Rectal smooth muscle tissue (tissue), 1 donor: ENCODE measurements around the gene PPP2R2B.

Experiments used
- H3K27ac ChIP-seq: one replicate; pipeline ENCODE4 v1.7.0; 2013; ENCODE audit warnings: low read depth, low read length, inconsistent platforms
- H3K27me3 ChIP-seq: one replicate; pipeline ENCODE4 v1.7.0; 2013; ENCODE audit warnings: low read length; ENCODE audit not compliant: control insufficient read depth, insufficient read depth
- H3K36me3 ChIP-seq: one replicate; pipeline ENCODE4 v1.7.0; 2013; ENCODE audit warnings: low read length; ENCODE audit not compliant: control insufficient read depth, insufficient read depth
- H3K4me1 ChIP-seq: one replicate; pipeline ENCODE4 v1.7.0; 2013; ENCODE audit warnings: low read length; ENCODE audit not compliant: control insufficient read depth, insufficient read depth
- H3K4me3 ChIP-seq: one replicate; pipeline ENCODE4 v1.7.0; 2013; ENCODE audit warnings: low read length
- H3K9ac ChIP-seq: one replicate; pipeline ENCODE4 v1.7.0; 2013; ENCODE audit warnings: low read length

Gene PPP2R2B

DNA sequence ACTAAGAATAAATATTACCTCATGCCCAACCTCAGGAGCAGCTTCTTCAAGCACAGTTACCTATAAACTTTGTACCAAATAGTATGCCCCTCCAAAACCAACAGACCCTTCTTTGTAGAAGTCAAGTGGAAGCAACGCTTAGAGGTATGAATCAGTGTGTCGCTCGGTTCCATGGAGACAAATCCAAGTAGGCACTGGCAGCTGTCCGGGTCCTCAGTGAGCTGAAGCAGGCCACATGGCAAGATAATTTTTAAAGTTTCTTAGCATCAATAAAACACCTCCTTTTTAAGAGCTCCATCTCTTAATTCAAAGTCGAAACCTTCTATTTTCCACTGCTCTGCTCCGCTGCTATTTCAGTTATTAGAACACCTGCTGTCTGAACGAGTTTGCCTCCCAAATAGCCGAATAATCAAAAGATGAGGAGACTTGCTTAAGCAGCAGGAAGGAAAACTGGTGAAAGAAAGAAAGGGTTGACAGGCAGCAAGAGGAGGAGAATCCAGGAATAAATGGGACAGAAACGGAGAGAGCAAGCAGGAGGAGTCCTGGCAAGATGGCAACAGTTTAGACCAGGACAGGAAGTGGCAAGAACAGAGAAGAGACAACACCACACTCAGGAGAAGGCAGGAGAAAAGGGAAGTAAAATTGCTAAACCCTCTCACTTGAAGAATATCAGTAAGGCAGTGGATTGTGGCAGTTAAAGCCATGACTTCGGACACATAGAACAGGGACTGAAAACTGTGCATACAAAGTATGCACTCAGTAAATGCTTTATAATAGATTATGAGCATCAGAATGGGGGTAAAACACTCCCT, 65.0 kb downstream of the PPP2R2B start:
- Histone ChIP-seq H3K4me3 (no peak overlapping the region), H3K27ac (no peak overlapping the region), H3K4me1 (no peaks in the 10 kb centered on the region), H3K36me3 (no peaks in the 10 kb centered on the region), H3K9ac (no peak overlapping the region), H3K27me3 (no peaks in the 10 kb centered on the region)

DNA sequence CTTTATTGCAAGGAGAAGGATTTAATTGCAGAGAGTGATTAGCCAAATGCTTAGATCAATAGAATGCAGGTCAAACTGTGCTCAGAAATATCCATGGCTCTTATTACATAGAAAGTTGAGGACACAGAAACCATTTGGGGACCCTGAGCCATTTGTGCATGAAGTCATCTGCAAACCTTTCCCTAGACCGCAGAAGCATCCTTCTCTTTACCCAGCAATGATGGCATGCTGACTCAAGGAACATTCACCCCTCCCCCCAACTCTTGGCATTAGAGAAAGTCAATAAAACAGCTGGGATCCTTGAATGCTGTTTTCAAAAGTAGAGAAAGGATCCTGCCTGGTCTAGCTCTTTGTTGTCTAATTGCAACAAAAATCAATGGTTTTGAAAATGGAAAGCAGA, 73.5 kb downstream of the PPP2R2B start:
- Histone ChIP-seq H3K9ac (no peak overlapping the region), H3K4me3 (no peak overlapping the region), H3K4me1 (no peaks in the 10 kb centered on the region), H3K36me3 (no peaks in the 10 kb centered on the region), H3K27ac (no peak overlapping the region), H3K27me3 (no peaks in the 10 kb centered on the region)

DNA sequence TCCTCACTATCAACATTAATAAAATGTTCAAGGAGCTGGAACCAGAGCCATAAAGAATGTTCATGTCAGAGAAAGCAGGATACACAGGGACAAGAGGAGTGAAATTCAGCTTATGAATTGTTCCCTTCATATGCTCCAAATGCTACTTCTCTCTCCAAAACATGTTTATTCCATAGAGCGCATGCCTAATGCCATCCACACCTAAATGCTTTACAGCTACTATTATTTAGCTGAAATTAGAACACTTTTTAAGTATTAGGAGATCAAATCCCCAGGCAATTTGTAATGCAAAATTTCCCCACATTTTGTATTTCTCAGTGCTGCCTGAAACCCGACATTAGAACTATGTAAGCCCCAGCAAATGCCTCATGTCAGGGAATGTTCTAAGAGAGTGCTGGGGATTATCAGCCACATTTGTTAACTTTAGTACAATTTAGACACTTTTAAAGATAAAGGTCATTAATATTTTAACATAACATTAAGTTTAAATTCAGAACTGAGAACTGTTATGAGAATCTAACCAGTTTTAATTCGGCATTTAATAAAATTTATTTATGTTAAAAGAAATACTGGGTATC, 75.5 kb downstream of the PPP2R2B start:
- H3K27ac ChIP-seq = no peak overlapping the region
- H3K9ac ChIP-seq = no peak overlapping the region
- no peak overlapping the region for H3K4me3 ChIP-seq
- H3K27me3 ChIP-seq = no peaks in the 10 kb centered on the region
- no peaks in the 10 kb centered on the region for H3K4me1 ChIP-seq
- H3K36me3 ChIP-seq = no peaks in the 10 kb centered on the region

DNA sequence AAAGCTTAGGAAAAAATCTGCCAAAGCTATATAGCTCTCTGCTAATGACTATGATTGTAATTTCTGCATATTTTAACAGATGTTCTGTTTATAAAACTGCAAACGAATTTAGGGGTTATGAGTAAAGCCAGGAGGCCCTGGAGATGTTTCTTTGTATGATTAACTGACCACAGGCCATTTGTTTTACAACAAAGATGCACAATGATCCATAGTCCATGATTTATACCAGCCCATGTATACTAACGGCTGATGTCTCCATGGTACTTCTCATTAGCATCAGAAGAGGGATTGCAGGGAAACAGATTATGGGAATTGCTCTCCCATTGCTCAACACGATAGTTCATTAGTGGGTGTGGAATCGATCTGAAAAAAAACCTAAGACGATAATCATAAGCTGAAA, 78.9 kb downstream of the PPP2R2B start:
- no peaks in the 10 kb centered on the region for H3K36me3 ChIP-seq
- H3K4me3 ChIP-seq = no peak overlapping the region
- no peaks in the 10 kb centered on the region for H3K4me1 ChIP-seq
- H3K9ac ChIP-seq = no peak overlapping the region
- H3K27me3 ChIP-seq = no peaks in the 10 kb centered on the region
- no peak overlapping the region for H3K27ac ChIP-seq

DNA sequence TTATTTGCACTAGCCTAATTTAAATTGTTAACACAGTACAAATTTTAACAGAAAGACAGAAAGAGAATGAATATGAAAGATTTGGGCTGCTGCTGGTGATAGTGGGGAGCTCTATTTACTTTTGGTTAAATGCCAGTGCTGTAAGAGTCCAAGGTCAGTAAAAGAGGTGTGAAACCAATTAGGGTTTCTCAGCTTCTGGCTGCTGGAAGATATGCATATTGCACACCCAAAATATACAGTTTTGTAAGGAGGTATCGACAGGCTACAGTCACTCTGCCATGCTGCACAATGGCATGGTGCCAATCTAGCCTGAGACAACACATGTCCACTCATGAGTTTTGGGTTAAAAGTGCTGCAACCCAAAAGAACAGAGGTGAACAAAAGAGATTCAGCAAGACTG, 79.3 kb downstream of the PPP2R2B start:
- Histone ChIP-seq H3K27me3 (no peaks in the 10 kb centered on the region), H3K36me3 (no peaks in the 10 kb centered on the region), H3K4me3 (no peak overlapping the region), H3K27ac (no peak overlapping the region), H3K4me1 (no peaks in the 10 kb centered on the region), H3K9ac (no peak overlapping the region)

DNA sequence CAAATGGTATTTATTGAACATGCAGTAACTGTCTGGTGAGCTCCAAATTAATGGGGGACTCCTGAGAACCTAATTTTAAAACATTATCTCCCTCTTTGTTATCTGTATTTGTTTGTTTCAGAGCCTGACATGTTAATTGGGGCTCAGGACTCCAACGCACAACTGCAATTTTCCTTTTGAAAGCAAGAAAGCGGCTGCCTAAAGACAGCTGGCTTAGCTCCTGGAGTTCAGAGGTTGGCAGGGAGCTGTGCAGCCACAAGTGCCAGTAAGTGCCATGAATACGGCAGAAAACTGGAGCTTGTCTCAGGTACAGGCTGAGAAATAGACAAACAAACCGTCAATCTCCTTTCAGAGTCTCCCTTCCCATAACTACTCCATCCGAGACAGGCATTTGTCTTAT, 80.9 kb downstream of the PPP2R2B start:
- no peaks in the 10 kb centered on the region for H3K27me3 ChIP-seq
- no peaks in the 10 kb centered on the region for H3K36me3 ChIP-seq
- no peak overlapping the region for H3K27ac ChIP-seq
- no peak overlapping the region for H3K9ac ChIP-seq
- H3K4me3 ChIP-seq = no peak overlapping the region
- H3K4me1 ChIP-seq = no peaks in the 10 kb centered on the region

DNA sequence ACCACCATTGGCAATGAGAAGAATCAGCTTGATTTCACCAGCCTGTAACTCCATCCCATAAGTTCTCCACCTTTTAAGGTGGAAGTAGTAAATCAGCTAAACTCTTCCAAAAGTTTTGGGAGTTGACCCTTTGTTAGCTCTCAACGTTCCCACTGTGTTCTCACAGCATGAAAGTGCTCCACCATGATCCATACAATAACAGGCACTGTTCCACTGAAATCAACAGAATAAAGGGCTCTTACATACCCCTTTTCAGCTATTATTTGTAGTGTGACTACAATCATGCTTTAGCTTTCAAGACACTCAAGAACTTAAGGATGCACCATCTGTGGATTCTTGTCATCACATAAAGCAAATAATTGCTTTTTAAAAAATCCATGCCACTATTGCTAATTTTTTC, 81.6 kb downstream of the PPP2R2B start:
- Histone ChIP-seq H3K4me1 (no peaks in the 10 kb centered on the region), H3K36me3 (no peaks in the 10 kb centered on the region), H3K27me3 (no peaks in the 10 kb centered on the region), H3K4me3 (no peak overlapping the region), H3K9ac (no peak overlapping the region), H3K27ac (no peak overlapping the region)

DNA sequence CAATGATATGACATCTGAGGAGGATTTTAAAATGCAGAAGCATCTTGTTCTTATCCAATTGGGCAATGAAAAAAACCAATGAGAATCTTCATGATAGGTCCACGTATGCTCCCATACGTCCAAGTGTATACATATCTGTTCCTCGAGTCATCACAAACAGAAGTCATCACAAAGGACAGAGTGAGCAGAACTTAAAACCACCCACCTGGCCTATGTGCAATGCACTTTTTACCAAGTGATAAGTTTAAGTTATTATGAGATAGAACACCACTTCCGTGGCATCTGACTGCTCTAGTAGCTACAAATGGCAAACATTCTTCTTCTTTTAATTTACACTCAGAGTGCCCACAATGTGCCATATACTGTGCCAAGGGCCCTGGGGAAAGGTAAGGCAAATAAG, 82.4 kb downstream of the PPP2R2B start:
- H3K4me1 ChIP-seq = no peaks in the 10 kb centered on the region
- H3K9ac ChIP-seq = no peak overlapping the region
- no peak overlapping the region for H3K27ac ChIP-seq
- H3K27me3 ChIP-seq = no peaks in the 10 kb centered on the region
- no peaks in the 10 kb centered on the region for H3K36me3 ChIP-seq
- no peak overlapping the region for H3K4me3 ChIP-seq

DNA sequence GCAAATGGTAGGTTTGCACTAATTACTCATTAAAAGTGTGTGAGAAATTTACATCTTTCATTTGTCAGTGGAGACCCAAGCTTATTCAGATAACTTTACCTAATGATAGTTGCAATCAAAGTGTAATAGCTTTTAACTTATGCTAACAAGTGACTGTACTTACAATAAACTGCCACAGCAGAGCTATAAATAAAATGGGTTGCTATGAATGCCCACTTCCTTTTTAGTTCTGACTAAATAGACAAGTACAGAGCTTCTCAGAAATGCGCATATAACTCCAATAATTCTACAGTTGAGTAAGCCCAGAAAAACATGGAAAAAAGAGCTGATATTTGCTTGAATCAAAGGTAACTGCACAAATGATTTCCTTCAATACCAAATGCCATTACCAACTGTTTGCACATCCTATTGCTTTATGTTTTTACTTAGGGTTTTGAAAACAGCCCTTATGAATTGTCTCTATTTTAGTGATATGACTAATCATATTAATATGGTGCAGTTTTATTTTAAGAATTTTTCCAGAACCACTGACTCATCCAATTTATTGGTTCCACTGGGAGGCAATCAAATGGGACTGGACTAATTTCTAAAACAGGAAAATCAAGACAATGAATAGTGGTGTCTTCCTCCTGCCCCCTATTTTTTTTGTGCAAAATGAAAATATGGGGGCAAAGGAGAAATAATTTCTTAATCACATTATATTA, 84.1 kb downstream of the PPP2R2B start:
- Histone ChIP-seq H3K36me3 (no peaks in the 10 kb centered on the region), H3K4me1 (no peaks in the 10 kb centered on the region), H3K27me3 (no peaks in the 10 kb centered on the region), H3K4me3 (no peak overlapping the region), H3K9ac (no peak overlapping the region), H3K27ac (no peak overlapping the region)

DNA sequence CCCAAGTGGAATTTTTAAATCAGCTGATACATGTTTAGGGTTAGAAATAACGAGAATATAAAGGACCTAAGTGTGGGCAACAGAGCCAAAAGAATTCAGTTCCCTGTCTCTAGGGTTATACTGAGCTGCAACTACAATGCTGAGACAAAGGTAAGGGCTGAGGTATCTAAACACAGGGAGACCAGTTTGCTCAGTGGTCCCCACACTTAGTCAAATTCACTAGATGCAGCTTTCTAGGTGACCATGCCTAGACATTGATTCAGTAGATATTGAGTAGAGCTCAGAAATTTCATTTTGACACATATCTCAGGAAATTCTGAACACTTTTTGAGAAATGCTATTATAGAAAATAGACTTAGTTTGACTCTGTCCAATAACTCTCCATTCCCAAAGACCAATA, 84.8 kb downstream of the PPP2R2B start:
- Histone ChIP-seq H3K9ac (no peak overlapping the region), H3K27ac (no peak overlapping the region), H3K36me3 (no peaks in the 10 kb centered on the region), H3K4me1 (no peaks in the 10 kb centered on the region), H3K27me3 (no peaks in the 10 kb centered on the region), H3K4me3 (no peak overlapping the region)

DNA sequence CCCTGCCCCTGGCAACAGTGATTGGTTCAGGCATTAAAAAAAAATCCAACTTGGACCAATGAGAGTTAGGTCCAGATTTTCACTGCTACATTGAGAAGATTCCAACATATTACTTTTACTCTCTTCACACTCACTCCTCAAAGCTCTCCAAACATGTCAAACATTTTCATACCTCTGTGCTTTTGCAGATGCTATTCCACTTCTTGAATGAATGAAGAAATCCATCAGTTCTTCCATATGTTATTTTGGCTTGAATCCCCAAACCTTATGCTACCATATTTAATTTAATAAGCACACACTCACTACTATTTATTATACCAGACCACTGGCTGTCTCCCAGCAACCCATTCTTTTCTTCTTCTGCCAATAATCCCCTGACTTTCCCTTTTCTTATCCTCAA, 87.1 kb downstream of the PPP2R2B start:
- no peaks in the 10 kb centered on the region for H3K27me3 ChIP-seq
- H3K4me3 ChIP-seq = no peak overlapping the region

DNA sequence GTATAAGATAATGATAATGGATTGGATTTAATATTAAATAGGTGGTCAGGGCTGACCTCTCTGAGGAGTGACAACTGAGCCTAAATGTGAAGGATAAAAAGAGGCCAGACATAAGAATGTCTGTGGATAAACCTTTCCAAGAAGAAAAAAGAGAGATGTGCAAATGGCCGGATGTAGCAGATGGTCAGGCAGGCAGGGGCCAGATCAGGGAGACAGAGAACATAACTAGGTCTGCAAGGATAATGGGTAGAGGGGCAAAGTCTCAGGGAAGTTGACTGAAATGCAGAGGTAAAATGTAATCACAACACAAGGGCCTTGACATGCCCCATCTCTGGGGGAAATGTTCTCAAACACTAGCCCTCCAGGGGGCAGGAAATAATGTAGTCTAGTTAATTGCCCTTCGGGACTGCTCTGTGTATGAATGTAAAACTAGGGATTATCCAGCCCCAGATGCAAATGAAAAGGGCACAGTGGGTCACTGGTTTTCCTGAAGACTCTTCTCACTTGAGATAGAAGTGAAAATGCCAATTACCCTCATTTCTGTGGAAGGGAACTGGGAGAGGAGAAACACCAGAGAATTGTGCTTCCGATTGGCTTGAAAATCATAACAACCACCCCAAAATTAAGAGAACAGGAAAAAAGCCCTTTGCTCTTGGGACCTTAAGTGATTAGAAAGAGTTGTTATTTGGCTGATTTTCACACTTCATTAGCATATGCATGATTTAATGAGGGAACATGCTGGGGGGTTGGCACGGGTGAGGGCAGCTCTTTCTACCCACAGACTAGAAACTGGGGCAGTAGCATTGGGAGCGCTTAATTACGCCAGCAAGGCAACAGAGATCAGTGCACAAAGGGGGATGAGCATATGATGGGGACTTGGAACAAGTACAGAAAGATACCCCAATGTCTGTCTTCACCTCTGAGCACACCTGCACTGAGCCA, 88.6 kb downstream of the PPP2R2B start:
- Histone ChIP-seq H3K4me1 (no peaks in the 10 kb centered on the region), H3K36me3 (no peaks in the 10 kb centered on the region), H3K27me3 (no peaks in the 10 kb centered on the region), H3K9ac (no peak overlapping the region), H3K4me3 (no peak overlapping the region), H3K27ac (no peak overlapping the region)

More for the DNA sequence above, 87.1 kb downstream of the PPP2R2B start:
- Histone ChIP-seq H3K4me1 (no peaks in the 10 kb centered on the region), H3K9ac (no peak overlapping the region), H3K27ac (no peak overlapping the region), H3K36me3 (no peaks in the 10 kb centered on the region)
